ENCODE data around the gene GLI3.

DNA sequence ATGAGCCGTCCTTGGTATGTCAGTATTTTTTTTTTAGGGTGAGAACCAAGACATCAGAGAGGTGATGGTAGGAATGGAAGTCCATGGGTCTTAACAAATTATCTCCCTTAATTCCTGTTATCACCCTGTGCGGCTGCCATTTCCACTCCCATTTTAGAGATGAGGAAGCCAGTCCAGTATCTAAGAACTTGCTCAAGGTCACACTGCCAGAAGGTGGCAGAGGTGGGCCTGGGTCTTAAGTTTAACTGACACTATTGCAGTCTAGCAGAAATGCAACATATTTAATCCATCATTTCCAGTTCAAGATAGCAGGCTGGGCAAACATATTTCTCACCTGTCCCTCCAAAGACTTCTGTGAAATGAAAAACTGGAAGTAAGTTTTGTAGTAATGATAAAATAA is 108.3 kb downstream of the GLI3 start:
- TF ChIP-seq EZH2 (IDR thresholded peaks at IDR 0.05; ENCODE audit: borderline replicate concordance, control insufficient read depth, low read depth, low read length), result no peak
- TF ChIP-seq CTCF (IDR thresholded peaks at IDR 0.05 in 2 of 3, conservative IDR thresholded peaks at IDR 0.05 in 1 of 3; ENCODE audit: control insufficient read depth in 2 of 3, extremely low read depth in 1 of 3, insufficient read depth in 1 of 3, low read depth in 3 of 3, low read length in 3 of 3), result peak in 1 of 3 experiments; percentile 18; a peak in 1 of 6 replicates
- TF ChIP-seq NRF1 (conservative IDR thresholded peaks at IDR 0.05; ENCODE audit: low read depth, low read length), result no peak

Data from GM12878 (cell line).